B cell (primary cell): ENCODE results near the gene PSMB10. TPM values are rescaled to one million over a fixed set of nuclear protein-coding genes. Genes with fewer than 3 reads are reported as not detected.
A peak's percentile ranks its signal among the peaks of the same experiment; 100 is the strongest.

ENCODE experiments used
- ATAC-seq: fragments of 200-7000 bp; cut with Tn5 transposase; one replicate; pipeline ENCODE4 v1.10.0; 2021; ENCODE audit warnings: low read depth, mild to moderate bottlenecking, moderate number of reproducible peaks, moderate library complexity
- CTCF ChIA-PET: fragments of 350-600 bp; sonication (Branson Sonifier 250); formaldehyde crosslinking; loops from one replicate; lab custom pipeline; 2021; ENCODE audit warnings: antibody characterized with exemption, inconsistent platforms; lab: Charles Lee
- POLR2A ChIA-PET: fragments of 350-600 bp; sonication (Branson Sonifier 250); formaldehyde crosslinking; loops from one replicate; lab custom pipeline; 2021; ENCODE audit warnings: antibody characterized with exemption; lab: Charles Lee
- DNase-seq: peaks from one replicate; pipeline ENCODE4 v3.0.0; 2013
- H2AFZ ChIP-seq: 2 replicates; pipeline ENCODE4 v1.6.1; 2012; ENCODE audit warnings: mild to moderate bottlenecking, low read depth, low read length; ENCODE audit not compliant: insufficient read depth, poor library complexity, severe bottlenecking
- H3K27ac ChIP-seq, 2 donors: 1 replicate in 1 of 2; 2 replicates in 1 of 2; pipeline ENCODE4 v1.5.1; 2012 to 2013; ENCODE audit warnings: low read length in 2 of 2, mild to moderate bottlenecking in 2 of 2, moderate library complexity in 1 of 2
- H3K27me3 ChIP-seq, 4 experiments: fragments of 200-600 bp in 1 of 4; sonication (generic) in 1 of 4; replicated peaks in 1 of 4; 1 replicate in 2 of 4; 2 replicates in 2 of 4; pipeline versions ENCODE4 v1.6.1 to v1.7.0; 2013 to 2016; ENCODE audit warnings: low read length in 3 of 4, mild to moderate bottlenecking in 2 of 4, mixed read lengths in 1 of 4, moderate library complexity in 1 of 4; ENCODE audit not compliant: insufficient read depth in 4 of 4, control insufficient read depth in 3 of 4; ENCODE audit errors: control extremely low read depth in 1 of 4
- H3K36me3 ChIP-seq, 2 experiments: replicated peaks in 1 of 2; 1 replicate in 1 of 2; 2 replicates in 1 of 2; pipeline versions ENCODE4 v1.6.1 to v1.7.1; 2013; ENCODE audit warnings: low read length in 1 of 2; ENCODE audit not compliant: insufficient read depth in 2 of 2, control insufficient read depth in 1 of 2; ENCODE audit errors: control extremely low read depth in 1 of 2, extremely low read depth in 1 of 2
- H3K4me1 ChIP-seq, 2 donors: fragments of 200-600 bp in 1 of 2; sonication (generic) in 1 of 2; 1 replicate in 1 of 2; 2 replicates in 1 of 2; pipeline versions ENCODE4 v1.5.1 to v1.6.1; 2013 to 2017; ENCODE audit warnings: low read length in 2 of 2; ENCODE audit not compliant: control insufficient read depth in 2 of 2, insufficient read depth in 2 of 2
- H3K4me2 ChIP-seq: replicated peaks from 2 replicates; pipeline ENCODE3; 2012; ENCODE audit warnings: mild to moderate bottlenecking, low read depth, low read length; ENCODE audit not compliant: poor library complexity, severe bottlenecking
- H3K4me3 ChIP-seq, 5 experiments: fragments of 200-600 bp in 1 of 5; sonication (generic) in 1 of 5; 1 replicate in 3 of 5; 2 replicates in 2 of 5; pipeline versions ENCODE4 v1.5.1 to v1.7.0; 2011 to 2016; ENCODE audit warnings: low read length in 4 of 5, mild to moderate bottlenecking in 4 of 5, low read depth in 2 of 5, control low read depth in 1 of 5, moderate library complexity in 1 of 5; ENCODE audit not compliant: insufficient read depth in 1 of 5; ENCODE audit errors: control extremely low read depth in 1 of 5, extremely low read depth in 1 of 5
- H3K79me2 ChIP-seq: fragments of 200-600 bp; sonication (generic); one replicate; pipeline ENCODE4 v1.6.0; 2016; ENCODE audit warnings: low read length; ENCODE audit not compliant: control insufficient read depth, insufficient read depth
- H3K9ac ChIP-seq: fragments of 200-600 bp; sonication (generic); 2 replicates; pipeline ENCODE4 v1.6.1; 2017; ENCODE audit warnings: mild to moderate bottlenecking, low read length, moderate library complexity
- H3K9me3 ChIP-seq, 3 donors: one replicate each; pipeline versions ENCODE4 v1.6.1 to v1.7.1; 2013; ENCODE audit warnings: low read length in 2 of 3; ENCODE audit not compliant: control insufficient read depth in 2 of 3, insufficient read depth in 1 of 3; ENCODE audit errors: control extremely low read depth in 1 of 3
- H4K20me1 ChIP-seq: 2 replicates; pipeline ENCODE4 v1.6.0; 2012; ENCODE audit warnings: mild to moderate bottlenecking, low read length; ENCODE audit not compliant: insufficient read depth, control insufficient read depth, poor library complexity, severe bottlenecking
- H3K27ac Mint-ChIP-seq: one replicate; pipeline ENCODE4 v1.8.0; 2021; ENCODE audit warnings: mixed read lengths
- H3K27me3 Mint-ChIP-seq: one replicate; pipeline ENCODE4 v1.8.0; 2021; ENCODE audit warnings: mixed read lengths
- H3K4me1 Mint-ChIP-seq: one replicate; pipeline ENCODE4 v1.8.0; 2021; ENCODE audit warnings: mixed read lengths
- H3K4me3 Mint-ChIP-seq: one replicate; pipeline ENCODE4 v1.8.0; 2021; ENCODE audit warnings: mixed read lengths
- H3K9me3 Mint-ChIP-seq: one replicate; pipeline ENCODE4 v1.8.0; 2022; ENCODE audit warnings: mixed read lengths; ENCODE audit not compliant: insufficient read depth
- EZH2 ChIP-seq: IDR thresholded peaks from 2 replicates; pipeline ENCODE4 v1.6.1; 2012; ENCODE audit warnings: borderline replicate concordance, low read depth, mild to moderate bottlenecking, moderate library complexity, low read length; ENCODE audit not compliant: insufficient read depth, poor library complexity, severe bottlenecking
- WGBS: methylation state at CpG from one replicate; pipeline ENCODE4 v1.1.5; 2013; ENCODE audit warnings: missing lambda C conversion rate; ENCODE audit not compliant: insufficient coverage; 5-methylcytosine and 5-hydroxymethylcytosine counted together
- intact Hi-C: fragments of 100-400 bp; cut with micrococcal nuclease; formaldehyde crosslinking; loops from one replicate; pipeline ENCODE4 v1.10.0; 2022
- polyA plus RNA-seq: library from polyadenylated mRNA; depleted of rRNA; stranded (reverse); fragments of >200 nt; gene quantifications from 2 replicates; pipeline ENCODE4 v1.2.3, GENCODE V29; 2012
- total RNA-seq, 2 donors: library from RNA; stranded (reverse); fragments of 120-200 nt in 1 of 2; gene quantifications; 1 replicate in 1 of 2; 2 replicates in 1 of 2; pipeline versions ENCODE4 v1.2.3 to v1.2.4, GENCODE V29; 2013 to 2022
- TF ChIP-seq, protein P1 (sequence below): fragments of 200-600 bp; IDR thresholded peaks from one replicate; pipeline ENCODE4 v1.8.0; 2022; ENCODE audit warnings: antibody characterized with exemption, mild to moderate bottlenecking

Gene PSMB10
- total and polyA plus RNA-seq, 2 donors (not counting 1 experiment from before 2014, with no cell fraction given): 167 to 176 TPM

DNA sequence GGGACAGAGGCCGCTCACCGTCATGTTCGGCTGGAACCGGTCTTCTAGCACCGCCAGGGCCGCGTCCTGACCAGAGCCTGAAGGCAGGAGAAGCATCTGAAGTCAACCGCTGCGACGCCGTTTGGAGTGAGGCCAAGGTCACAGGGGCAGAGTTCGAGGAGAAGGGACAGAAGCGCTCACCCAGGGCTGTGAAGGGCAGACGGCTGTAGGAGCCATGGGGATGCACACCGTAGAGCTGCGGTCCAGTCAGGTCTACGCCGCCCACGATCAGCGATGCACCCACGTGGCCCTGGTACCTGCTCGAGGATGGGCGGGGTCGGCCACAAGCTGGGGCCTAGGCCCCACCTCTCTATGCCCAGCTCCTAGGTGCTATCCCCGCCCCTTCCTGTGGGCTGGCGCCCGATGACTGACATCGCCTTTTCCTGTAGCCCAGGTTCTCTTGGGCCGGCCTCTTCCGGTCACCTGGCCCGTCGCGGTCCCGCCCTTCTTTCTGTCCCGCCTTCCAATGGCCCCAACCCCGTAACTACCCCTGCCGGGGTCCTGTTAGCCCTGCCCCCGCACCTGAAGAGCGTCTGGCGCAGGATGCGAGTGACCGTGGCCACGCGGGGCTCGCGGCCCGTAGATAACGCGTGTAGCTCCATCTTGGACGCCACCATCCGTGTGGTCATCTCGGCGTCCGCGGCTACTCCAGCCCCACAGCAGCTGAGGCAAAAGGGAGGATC lies 1.1 kb downstream of the PSMB10 start:
- Histone ChIP-seq H3K36me3 (peaks cover 7 to 33% of the 10 kb centered on the region in 2 experiments), H3K4me1 (peaks cover 25 to 38% of the 10 kb centered on the region in 2 donors), H4K20me1 (peaks cover 28% of the 10 kb centered on the region), H3K27me3 (no peaks in the 10 kb centered on the region), H3K9ac (peak overlapping the region; percentile 95), H3K27ac (peak overlapping the region; percentile 67 to 85), H3K4me3 (peak overlapping the region; percentile 77 to 96 (median 93)), H3K4me2 (peak overlapping the region; percentile 91), H3K79me2 (peaks cover 42% of the 10 kb centered on the region), H2AFZ (peak overlapping the region; percentile 47), H3K9me3 (no peaks in the 10 kb centered on the region)
- H3K4me3 Mint-ChIP-seq: peak overlapping the region; percentile 100
- TF ChIP-seq, protein P1, sequence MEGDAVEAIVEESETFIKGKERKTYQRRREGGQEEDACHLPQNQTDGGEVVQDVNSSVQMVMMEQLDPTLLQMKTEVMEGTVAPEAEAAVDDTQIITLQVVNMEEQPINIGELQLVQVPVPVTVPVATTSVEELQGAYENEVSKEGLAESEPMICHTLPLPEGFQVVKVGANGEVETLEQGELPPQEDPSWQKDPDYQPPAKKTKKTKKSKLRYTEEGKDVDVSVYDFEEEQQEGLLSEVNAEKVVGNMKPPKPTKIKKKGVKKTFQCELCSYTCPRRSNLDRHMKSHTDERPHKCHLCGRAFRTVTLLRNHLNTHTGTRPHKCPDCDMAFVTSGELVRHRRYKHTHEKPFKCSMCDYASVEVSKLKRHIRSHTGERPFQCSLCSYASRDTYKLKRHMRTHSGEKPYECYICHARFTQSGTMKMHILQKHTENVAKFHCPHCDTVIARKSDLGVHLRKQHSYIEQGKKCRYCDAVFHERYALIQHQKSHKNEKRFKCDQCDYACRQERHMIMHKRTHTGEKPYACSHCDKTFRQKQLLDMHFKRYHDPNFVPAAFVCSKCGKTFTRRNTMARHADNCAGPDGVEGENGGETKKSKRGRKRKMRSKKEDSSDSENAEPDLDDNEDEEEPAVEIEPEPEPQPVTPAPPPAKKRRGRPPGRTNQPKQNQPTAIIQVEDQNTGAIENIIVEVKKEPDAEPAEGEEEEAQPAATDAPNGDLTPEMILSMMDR: no peak
- TF ChIP-seq EZH2: no peak
- WGBS: 14% methylated on average over 55 of the region's 55 CpGs
- H3K4me1 Mint-ChIP-seq: peaks cover 31% of the 10 kb centered on the region
- CTCF ChIA-PET: interaction anchor here (0.7 to 6.4 kb wide), 18 partner anchors 9 to 454 kb away, joined by 3 to 29 read pairs (median 4); partner anchors contain the start of genes ATP6V0D1, CARMIL2, NRN1L and SLC12A4
- no peaks in the 10 kb centered on the region for H3K9me3 Mint-ChIP-seq
- peak; percentile 95 for DNase-seq
- intact Hi-C loops: loop anchor here (1.0 to 5.0 kb wide), 12 partner anchors 33 to 443 kb away; partner anchors contain the start of genes CTCF, EDC4, GFOD2 and NFATC3
- peak overlapping the region; percentile 99 for H3K27ac Mint-ChIP-seq
- ATAC-seq: peak; percentile 89
- no peaks in the 10 kb centered on the region for H3K27me3 Mint-ChIP-seq
- POLR2A ChIA-PET: interaction anchor here (0.6 to 3.3 kb wide), 20 partner anchors 33 to 447 kb away, joined by 3 to 19 read pairs (median 3); partner anchors contain the start of genes ACD, CTCF, DDX28 and DUS2
